ENCODE results near the gene ATP23. TPM values are rescaled to one million over a fixed set of nuclear protein-coding genes. Genes with fewer than 3 reads are reported as not detected.

Gene ATP23
- polyA plus RNA-seq, 1 of the 3 experiments (the other 2 are of a cell fraction), result 6.4 TPM

GRCh38 chr12:57905812-57906475 is 35.4 kb upstream of the ATP23 start (continued):
- TF ChIP-seq, protein P1, sequence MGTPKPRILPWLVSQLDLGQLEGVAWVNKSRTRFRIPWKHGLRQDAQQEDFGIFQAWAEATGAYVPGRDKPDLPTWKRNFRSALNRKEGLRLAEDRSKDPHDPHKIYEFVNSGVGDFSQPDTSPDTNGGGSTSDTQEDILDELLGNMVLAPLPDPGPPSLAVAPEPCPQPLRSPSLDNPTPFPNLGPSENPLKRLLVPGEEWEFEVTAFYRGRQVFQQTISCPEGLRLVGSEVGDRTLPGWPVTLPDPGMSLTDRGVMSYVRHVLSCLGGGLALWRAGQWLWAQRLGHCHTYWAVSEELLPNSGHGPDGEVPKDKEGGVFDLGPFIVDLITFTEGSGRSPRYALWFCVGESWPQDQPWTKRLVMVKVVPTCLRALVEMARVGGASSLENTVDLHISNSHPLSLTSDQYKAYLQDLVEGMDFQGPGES (IDR thresholded peaks at IDR 0.05; ENCODE audit: low read depth, low read length), result no peak
- TF ChIP-seq, protein P2, sequence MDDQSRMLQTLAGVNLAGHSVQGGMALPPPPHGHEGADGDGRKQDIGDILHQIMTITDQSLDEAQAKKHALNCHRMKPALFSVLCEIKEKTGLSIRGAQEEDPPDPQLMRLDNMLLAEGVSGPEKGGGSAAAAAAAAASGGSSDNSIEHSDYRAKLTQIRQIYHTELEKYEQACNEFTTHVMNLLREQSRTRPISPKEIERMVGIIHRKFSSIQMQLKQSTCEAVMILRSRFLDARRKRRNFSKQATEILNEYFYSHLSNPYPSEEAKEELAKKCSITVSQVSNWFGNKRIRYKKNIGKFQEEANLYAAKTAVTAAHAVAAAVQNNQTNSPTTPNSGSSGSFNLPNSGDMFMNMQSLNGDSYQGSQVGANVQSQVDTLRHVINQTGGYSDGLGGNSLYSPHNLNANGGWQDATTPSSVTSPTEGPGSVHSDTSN (IDR thresholded peaks at IDR 0.05), result no peak
- TF ChIP-seq FOXJ3 (CRISPR knock-in tag; IDR thresholded peaks at IDR 0.05) (no peak), SMC3 (IDR thresholded peaks at IDR 0.05; ENCODE audit: low read depth, low read length) (no peak), CTCF (IDR thresholded peaks at IDR 0.05) (no peak), NRF1 (IDR thresholded peaks at IDR 0.05; ENCODE audit: low read depth, low read length) (no peak)

DNA sequence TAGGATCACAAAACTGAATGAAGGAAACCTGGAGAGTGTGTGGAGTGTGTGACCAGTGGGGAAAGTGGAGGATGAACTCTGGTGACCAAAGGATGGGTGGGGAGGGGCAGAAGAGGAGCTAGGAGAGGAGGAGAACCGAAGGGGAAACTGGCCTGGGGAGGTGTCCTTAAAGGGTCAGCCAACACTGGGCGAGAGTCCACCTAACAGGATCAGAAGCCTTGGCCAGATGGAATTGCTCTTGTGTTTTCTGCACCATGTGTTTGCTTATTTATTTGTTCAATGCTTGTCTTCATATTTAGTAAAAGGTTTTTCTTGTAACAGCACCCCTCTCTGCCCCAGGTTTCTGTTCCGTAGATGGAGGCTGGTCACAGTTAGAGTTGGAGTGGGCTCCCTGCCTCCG is 34.5 kb upstream of the ATP23 start:
- no peaks in the 10 kb centered on the region for H3F3A ChIP-seq (replicated peaks; ENCODE audit: insufficient read depth)
- H3K27ac ChIP-seq (ENCODE audit: low read depth in 2 of 2, low read length in 1 of 2), result no peak overlapping the region
- H3K9me2 ChIP-seq, result no peaks in the 10 kb centered on the region
- ChIA-PET CTCF (interaction anchor here (0.8 to 6.9 kb wide), 4 partner anchors 71 to 104 kb away, joined by 3 to 146 read pairs (median 4); no protein-coding TSS in a partner anchor), POLR2A (no interaction called here)
- no peaks in the 10 kb centered on the region for H3K9me3 ChIP-seq
- H3K4me3 ChIP-seq (ENCODE audit: low read depth in 2 of 2, low read length in 1 of 2), result no peak overlapping the region
- DNase-seq, result no peak
- H4K20me1 ChIP-seq (ENCODE audit: insufficient read depth), result no peaks in the 10 kb centered on the region
- WGBS (ENCODE audit: low lambda C conversion rate), result 63% methylated on average over 4 of the region's 4 CpGs
- H3K79me2 ChIP-seq (ENCODE audit: insufficient read depth), result no peaks in the 10 kb centered on the region
- no peaks in the 10 kb centered on the region for H3K36me3 ChIP-seq (replicated peaks in 1 of 2; ENCODE audit: control insufficient read depth in 1 of 2, insufficient read depth in 2 of 2, low read length in 1 of 2)
- H3K9ac ChIP-seq, result no peak overlapping the region
- no peak overlapping the region for H2AFZ ChIP-seq (ENCODE audit: low read depth)
- TF ChIP-seq TCF12 (IDR thresholded peaks at IDR 0.05) (no peak), FOXM1 (IDR thresholded peaks at IDR 0.05; ENCODE audit: low read depth) (no peak), YY1 (IDR thresholded peaks at IDR 0.05; ENCODE audit: low read depth) (no peak), RFX5 (IDR thresholded peaks at IDR 0.05; ENCODE audit: low read length) (no peak), FOXJ3 (CRISPR knock-in tag; IDR thresholded peaks at IDR 0.05) (no peak), CHD2 (IDR thresholded peaks at IDR 0.05; ENCODE audit: low read length, partially characterized antibody) (no peak), JUND (IDR thresholded peaks at IDR 0.05) (no peak), SMC3 (IDR thresholded peaks at IDR 0.05; ENCODE audit: low read depth, low read length) (no peak), MEF2A (IDR thresholded peaks at IDR 0.05; ENCODE audit: borderline replicate concordance, low read depth) (no peak), RAD21 (IDR thresholded peaks at IDR 0.05; ENCODE audit: low read length) (no peak), NFIC (IDR thresholded peaks at IDR 0.05; ENCODE audit: borderline replicate concordance) (no peak)
- TF ChIP-seq, protein P1 (IDR thresholded peaks at IDR 0.05; ENCODE audit: low read depth, low read length), result no peak
- TF ChIP-seq, protein P3, sequence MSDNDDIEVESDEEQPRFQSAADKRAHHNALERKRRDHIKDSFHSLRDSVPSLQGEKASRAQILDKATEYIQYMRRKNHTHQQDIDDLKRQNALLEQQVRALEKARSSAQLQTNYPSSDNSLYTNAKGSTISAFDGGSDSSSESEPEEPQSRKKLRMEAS (IDR thresholded peaks at IDR 0.05; ENCODE audit: low read depth), result no peak
- TF ChIP-seq, protein P4, sequence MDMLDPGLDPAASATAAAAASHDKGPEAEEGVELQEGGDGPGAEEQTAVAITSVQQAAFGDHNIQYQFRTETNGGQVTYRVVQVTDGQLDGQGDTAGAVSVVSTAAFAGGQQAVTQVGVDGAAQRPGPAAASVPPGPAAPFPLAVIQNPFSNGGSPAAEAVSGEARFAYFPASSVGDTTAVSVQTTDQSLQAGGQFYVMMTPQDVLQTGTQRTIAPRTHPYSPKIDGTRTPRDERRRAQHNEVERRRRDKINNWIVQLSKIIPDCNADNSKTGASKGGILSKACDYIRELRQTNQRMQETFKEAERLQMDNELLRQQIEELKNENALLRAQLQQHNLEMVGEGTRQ (IDR thresholded peaks at IDR 0.05; ENCODE audit: borderline replicate concordance, low read depth, low read length), result no peak
- TF ChIP-seq, protein P5, sequence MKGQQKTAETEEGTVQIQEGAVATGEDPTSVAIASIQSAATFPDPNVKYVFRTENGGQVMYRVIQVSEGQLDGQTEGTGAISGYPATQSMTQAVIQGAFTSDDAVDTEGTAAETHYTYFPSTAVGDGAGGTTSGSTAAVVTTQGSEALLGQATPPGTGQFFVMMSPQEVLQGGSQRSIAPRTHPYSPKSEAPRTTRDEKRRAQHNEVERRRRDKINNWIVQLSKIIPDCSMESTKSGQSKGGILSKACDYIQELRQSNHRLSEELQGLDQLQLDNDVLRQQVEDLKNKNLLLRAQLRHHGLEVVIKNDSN (IDR thresholded peaks at IDR 0.05; ENCODE audit: borderline replicate concordance, low read depth), result no peak
- no peaks in the 10 kb centered on the region; the same call in 1 of the 2 replicates for H3K27me3 ChIP-seq (ENCODE audit: insufficient read depth)
- no peak overlapping the region for H3K4me2 ChIP-seq
- peaks cover 0 to 3% of the 10 kb centered on the region in 2 experiments; a peak in 1 of 4 replicates for H3K4me1 ChIP-seq (ENCODE audit: control insufficient read depth in 1 of 2, insufficient read depth in 2 of 2, low read depth in 1 of 2, low read length in 1 of 2)
